ENCODE results near the gene POLR1A.

DNA sequence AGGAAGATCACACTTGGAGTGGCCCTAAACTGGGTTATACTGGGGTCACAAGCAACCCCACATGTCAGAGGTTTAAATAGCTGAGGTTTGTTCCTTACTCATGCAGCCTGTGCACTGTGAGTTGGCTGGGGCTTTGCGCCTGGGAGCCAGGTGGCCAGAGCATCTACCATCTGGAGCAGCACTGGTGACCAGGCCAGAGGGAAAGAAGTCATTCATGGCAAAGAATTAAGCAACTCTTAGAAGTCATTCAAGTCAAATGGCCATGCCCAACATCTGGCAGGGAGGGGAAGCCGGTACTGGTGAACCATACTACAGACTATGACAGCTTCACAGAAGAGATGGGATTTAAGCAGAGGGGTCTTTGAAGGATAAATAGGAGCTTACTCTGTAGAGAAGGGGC is 90.7 kb downstream of the POLR1A start:
- TF ChIP-seq ZNF707 (tag by site-specific recombination; IDR thresholded peaks at IDR 0.05) (no peak), ZNF292 (tag by site-specific recombination; IDR thresholded peaks at IDR 0.05; ENCODE audit: borderline replicate concordance, low read depth) (no peak), ZNF248 (tag by site-specific recombination; IDR thresholded peaks at IDR 0.05) (no peak), ZNF600 (tag by site-specific recombination; IDR thresholded peaks at IDR 0.05) (no peak), ZNF610 (tag by site-specific recombination; IDR thresholded peaks at IDR 0.05; ENCODE audit: borderline replicate concordance) (no peak)
- TF ChIP-seq, protein P1, sequence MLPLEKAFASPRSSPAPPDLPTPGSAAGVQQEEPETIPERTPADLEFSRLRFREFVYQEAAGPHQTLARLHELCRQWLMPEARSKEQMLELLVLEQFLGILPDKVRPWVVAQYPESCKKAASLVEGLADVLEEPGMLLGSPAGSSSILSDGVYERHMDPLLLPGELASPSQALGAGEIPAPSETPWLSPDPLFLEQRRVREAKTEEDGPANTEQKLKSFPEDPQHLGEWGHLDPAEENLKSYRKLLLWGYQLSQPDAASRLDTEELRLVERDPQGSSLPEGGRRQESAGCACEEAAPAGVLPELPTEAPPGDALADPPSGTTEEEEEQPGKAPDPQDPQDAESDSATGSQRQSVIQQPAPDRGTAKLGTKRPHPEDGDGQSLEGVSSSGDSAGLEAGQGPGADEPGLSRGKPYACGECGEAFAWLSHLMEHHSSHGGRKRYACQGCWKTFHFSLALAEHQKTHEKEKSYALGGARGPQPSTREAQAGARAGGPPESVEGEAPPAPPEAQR (tag by site-specific recombination; IDR thresholded peaks at IDR 0.05) = no peak
- TF ChIP-seq, protein P2, sequence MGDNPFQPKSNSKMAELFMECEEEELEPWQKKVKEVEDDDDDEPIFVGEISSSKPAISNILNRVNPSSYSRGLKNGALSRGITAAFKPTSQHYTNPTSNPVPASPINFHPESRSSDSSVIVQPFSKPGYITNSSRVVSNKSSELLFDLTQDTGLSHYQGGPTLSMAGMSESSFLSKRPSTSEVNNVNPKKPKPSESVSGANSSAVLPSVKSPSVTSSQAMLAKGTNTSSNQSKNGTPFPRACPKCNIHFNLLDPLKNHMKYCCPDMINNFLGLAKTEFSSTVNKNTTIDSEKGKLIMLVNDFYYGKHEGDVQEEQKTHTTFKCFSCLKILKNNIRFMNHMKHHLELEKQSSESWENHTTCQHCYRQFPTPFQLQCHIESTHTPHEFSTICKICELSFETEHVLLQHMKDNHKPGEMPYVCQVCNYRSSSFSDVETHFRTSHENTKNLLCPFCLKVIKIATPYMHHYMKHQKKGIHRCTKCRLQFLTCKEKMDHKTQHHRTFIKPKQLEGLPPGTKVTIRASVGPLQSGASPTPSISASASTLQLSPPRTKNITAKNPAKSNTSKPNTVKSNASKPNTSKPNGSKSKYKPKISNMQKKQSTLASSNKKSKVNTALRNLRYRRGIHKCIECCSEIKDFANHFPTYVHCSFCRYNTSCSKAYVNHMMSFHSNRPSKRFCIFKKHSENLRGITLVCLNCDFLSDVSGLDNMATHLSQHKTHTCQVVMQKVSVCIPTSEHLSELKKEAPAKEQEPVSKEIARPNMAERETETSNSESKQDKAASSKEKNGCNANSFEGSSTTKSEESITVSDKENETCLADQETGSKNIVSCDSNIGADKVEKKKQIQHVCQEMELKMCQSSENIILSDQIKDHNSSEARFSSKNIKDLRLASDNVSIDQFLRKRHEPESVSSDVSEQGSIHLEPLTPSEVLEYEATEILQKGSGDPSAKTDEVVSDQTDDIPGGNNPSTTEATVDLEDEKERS (tag by site-specific recombination; IDR thresholded peaks at IDR 0.05) = no peak
- TF ChIP-seq, protein P3, sequence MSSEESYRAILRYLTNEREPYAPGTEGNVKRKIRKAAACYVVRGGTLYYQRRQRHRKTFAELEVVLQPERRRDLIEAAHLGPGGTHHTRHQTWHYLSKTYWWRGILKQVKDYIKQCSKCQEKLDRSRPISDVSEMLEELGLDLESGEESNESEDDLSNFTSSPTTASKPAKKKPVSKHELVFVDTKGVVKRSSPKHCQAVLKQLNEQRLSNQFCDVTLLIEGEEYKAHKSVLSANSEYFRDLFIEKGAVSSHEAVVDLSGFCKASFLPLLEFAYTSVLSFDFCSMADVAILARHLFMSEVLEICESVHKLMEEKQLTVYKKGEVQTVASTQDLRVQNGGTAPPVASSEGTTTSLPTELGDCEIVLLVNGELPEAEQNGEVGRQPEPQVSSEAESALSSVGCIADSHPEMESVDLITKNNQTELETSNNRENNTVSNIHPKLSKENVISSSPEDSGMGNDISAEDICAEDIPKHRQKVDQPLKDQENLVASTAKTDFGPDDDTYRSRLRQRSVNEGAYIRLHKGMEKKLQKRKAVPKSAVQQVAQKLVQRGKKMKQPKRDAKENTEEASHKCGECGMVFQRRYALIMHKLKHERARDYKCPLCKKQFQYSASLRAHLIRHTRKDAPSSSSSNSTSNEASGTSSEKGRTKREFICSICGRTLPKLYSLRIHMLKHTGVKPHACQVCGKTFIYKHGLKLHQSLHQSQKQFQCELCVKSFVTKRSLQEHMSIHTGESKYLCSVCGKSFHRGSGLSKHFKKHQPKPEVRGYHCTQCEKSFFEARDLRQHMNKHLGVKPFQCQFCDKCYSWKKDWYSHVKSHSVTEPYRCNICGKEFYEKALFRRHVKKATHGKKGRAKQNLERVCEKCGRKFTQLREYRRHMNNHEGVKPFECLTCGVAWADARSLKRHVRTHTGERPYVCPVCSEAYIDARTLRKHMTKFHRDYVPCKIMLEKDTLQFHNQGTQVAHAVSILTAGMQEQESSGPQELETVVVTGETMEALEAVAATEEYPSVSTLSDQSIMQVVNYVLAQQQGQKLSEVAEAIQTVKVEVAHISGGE (tag by site-specific recombination; conservative IDR thresholded peaks at IDR 0.05; ENCODE audit: low read depth) = no peak
- TF ChIP-seq, protein P4, sequence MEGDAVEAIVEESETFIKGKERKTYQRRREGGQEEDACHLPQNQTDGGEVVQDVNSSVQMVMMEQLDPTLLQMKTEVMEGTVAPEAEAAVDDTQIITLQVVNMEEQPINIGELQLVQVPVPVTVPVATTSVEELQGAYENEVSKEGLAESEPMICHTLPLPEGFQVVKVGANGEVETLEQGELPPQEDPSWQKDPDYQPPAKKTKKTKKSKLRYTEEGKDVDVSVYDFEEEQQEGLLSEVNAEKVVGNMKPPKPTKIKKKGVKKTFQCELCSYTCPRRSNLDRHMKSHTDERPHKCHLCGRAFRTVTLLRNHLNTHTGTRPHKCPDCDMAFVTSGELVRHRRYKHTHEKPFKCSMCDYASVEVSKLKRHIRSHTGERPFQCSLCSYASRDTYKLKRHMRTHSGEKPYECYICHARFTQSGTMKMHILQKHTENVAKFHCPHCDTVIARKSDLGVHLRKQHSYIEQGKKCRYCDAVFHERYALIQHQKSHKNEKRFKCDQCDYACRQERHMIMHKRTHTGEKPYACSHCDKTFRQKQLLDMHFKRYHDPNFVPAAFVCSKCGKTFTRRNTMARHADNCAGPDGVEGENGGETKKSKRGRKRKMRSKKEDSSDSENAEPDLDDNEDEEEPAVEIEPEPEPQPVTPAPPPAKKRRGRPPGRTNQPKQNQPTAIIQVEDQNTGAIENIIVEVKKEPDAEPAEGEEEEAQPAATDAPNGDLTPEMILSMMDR (tag by site-specific recombination; IDR thresholded peaks at IDR 0.05) = no peak
- TF ChIP-seq, protein P5, sequence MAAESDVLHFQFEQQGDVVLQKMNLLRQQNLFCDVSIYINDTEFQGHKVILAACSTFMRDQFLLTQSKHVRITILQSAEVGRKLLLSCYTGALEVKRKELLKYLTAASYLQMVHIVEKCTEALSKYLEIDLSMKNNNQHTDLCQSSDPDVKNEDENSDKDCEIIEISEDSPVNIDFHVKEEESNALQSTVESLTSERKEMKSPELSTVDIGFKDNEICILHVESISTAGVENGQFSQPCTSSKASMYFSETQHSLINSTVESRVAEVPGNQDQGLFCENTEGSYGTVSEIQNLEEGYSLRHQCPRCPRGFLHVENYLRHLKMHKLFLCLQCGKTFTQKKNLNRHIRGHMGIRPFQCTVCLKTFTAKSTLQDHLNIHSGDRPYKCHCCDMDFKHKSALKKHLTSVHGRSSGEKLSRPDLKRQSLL (tag by site-specific recombination; IDR thresholded peaks at IDR 0.05) = no peak
